Mesenchymal stem cell (in vitro differentiated cells and primary cell): ENCODE measurements around the gene RPS6KB1.
"Not testable (repeated sequence)": the region's sequence is repeated elsewhere in the genome, so short reads cannot be mapped to it uniquely, and the experiment has no call there.

ENCODE experiments used
- DNase-seq: peaks from one replicate; pipeline ENCODE4 v3.0.0-alpha.2; 2013
- H2AFZ ChIP-seq: one replicate; pipeline ENCODE4 v1.6.1; 2013; ENCODE audit warnings: low read depth, mild to moderate bottlenecking, control low read depth, inconsistent platforms, low read length, moderate library complexity
- H2AK5ac ChIP-seq: 2 replicates; pipeline ENCODE4 v1.6.1; 2013; ENCODE audit warnings: low read length, moderate library complexity, mild to moderate bottlenecking, inconsistent platforms; ENCODE audit not compliant: severe bottlenecking
- H2BK120ac ChIP-seq: one replicate; pipeline ENCODE4 v1.6.1; 2013; ENCODE audit warnings: low read depth, mild to moderate bottlenecking, inconsistent platforms, low read length, moderate library complexity
- H2BK12ac ChIP-seq, 2 experiments: one replicate each; pipeline ENCODE4 v1.6.1; 2013; ENCODE audit warnings: inconsistent platforms in 2 of 2, low read length in 2 of 2, mild to moderate bottlenecking in 2 of 2, moderate library complexity in 2 of 2, control low read depth in 1 of 2
- H2BK15ac ChIP-seq: one replicate; pipeline ENCODE4 v1.6.1; 2013; ENCODE audit warnings: mild to moderate bottlenecking, low read depth, inconsistent platforms; ENCODE audit not compliant: poor library complexity, severe bottlenecking
- H2BK5ac ChIP-seq: 2 replicates; pipeline ENCODE4 v1.6.1; 2013; ENCODE audit warnings: low read depth, mild to moderate bottlenecking, low read length, control low read depth, inconsistent platforms; ENCODE audit not compliant: poor library complexity, severe bottlenecking
- H3K14ac ChIP-seq, 2 experiments: one replicate each; pipeline ENCODE4 v1.6.1; 2013; ENCODE audit warnings: inconsistent platforms in 2 of 2, low read length in 2 of 2, control low read depth in 1 of 2, mild to moderate bottlenecking in 1 of 2, moderate library complexity in 1 of 2
- H3K18ac ChIP-seq, 2 experiments: one replicate each; pipeline ENCODE4 v1.6.1; 2013; ENCODE audit warnings: inconsistent platforms in 2 of 2, low read length in 2 of 2, control low read depth in 1 of 2, low read depth in 1 of 2, mild to moderate bottlenecking in 1 of 2
- H3K23ac ChIP-seq, 2 experiments: one replicate each; pipeline ENCODE4 v1.6.1; 2013; ENCODE audit warnings: inconsistent platforms in 2 of 2, low read length in 2 of 2, mild to moderate bottlenecking in 2 of 2, moderate library complexity in 2 of 2, control low read depth in 1 of 2
- H3K27ac ChIP-seq: 2 replicates; pipeline ENCODE4 v1.5.1; 2013; ENCODE audit warnings: mild to moderate bottlenecking, moderate library complexity, low read length, control low read depth, inconsistent platforms; ENCODE audit not compliant: poor library complexity, severe bottlenecking
- H3K27me3 ChIP-seq, 2 experiments: 2 replicates each; pipeline versions ENCODE4 v1.6.1 to v1.7.0; 2013; ENCODE audit warnings: low read length in 2 of 2, mild to moderate bottlenecking in 2 of 2, moderate library complexity in 2 of 2, control low read depth in 1 of 2, inconsistent platforms in 1 of 2; ENCODE audit not compliant: control insufficient read depth in 1 of 2, insufficient read depth in 1 of 2
- H3K36me3 ChIP-seq, 2 experiments: 2 replicates each; pipeline versions ENCODE4 v1.6.1 to v1.7.0; 2013; ENCODE audit warnings: low read length in 2 of 2, control low read depth in 1 of 2, inconsistent platforms in 1 of 2, low read depth in 1 of 2, mild to moderate bottlenecking in 1 of 2; ENCODE audit not compliant: insufficient read depth in 2 of 2, control insufficient read depth in 1 of 2
- H3K4ac ChIP-seq, 2 experiments: one replicate each; pipeline ENCODE4 v1.6.1; 2013; ENCODE audit warnings: inconsistent platforms in 2 of 2, low read length in 2 of 2, mild to moderate bottlenecking in 2 of 2, moderate library complexity in 2 of 2, control low read depth in 1 of 2, low read depth in 1 of 2
- H3K4me1 ChIP-seq: 2 replicates; pipeline ENCODE4 v1.6.1; 2013; ENCODE audit warnings: low read depth, low read length, control low read depth; ENCODE audit not compliant: control insufficient read depth, insufficient read depth
- H3K4me2 ChIP-seq: 2 replicates; pipeline ENCODE4 v1.6.1; 2013; ENCODE audit warnings: low read length, mild to moderate bottlenecking, inconsistent platforms; ENCODE audit not compliant: poor library complexity, severe bottlenecking
- H3K4me3 ChIP-seq, 2 experiments: 2 replicates each; pipeline versions ENCODE4 v1.5.1 to v1.7.0; 2013; ENCODE audit warnings: low read length in 2 of 2, mild to moderate bottlenecking in 2 of 2, control low read depth in 1 of 2, low read depth in 1 of 2; ENCODE audit not compliant: insufficient read depth in 1 of 2
- H3K79me1 ChIP-seq: replicated peaks from 2 replicates; pipeline ENCODE4 v1.6.1; 2013; ENCODE audit warnings: mild to moderate bottlenecking, control low read depth, low read length, inconsistent platforms; ENCODE audit not compliant: poor library complexity, severe bottlenecking
- H3K9ac ChIP-seq: 2 replicates; pipeline ENCODE4 v1.7.0; 2013; ENCODE audit warnings: mild to moderate bottlenecking, low read length, moderate library complexity
- H3K9me3 ChIP-seq: 2 replicates; pipeline ENCODE4 v1.7.0; 2013; ENCODE audit warnings: mild to moderate bottlenecking, low read length; ENCODE audit not compliant: control insufficient read depth
- H4K8ac ChIP-seq: one replicate; pipeline ENCODE4 v1.6.1; 2013; ENCODE audit warnings: inconsistent platforms, mild to moderate bottlenecking, low read length, moderate library complexity
- H4K91ac ChIP-seq: one replicate; pipeline ENCODE4 v1.6.1; 2013; ENCODE audit warnings: mild to moderate bottlenecking, low read length, inconsistent platforms
- WGBS: methylation state at CpG from one replicate; pipeline ENCODE4 v1.1.7; 2013; ENCODE audit warnings: mixed read lengths; 5-methylcytosine and 5-hydroxymethylcytosine counted together

RPS6KB1 gene

DNA sequence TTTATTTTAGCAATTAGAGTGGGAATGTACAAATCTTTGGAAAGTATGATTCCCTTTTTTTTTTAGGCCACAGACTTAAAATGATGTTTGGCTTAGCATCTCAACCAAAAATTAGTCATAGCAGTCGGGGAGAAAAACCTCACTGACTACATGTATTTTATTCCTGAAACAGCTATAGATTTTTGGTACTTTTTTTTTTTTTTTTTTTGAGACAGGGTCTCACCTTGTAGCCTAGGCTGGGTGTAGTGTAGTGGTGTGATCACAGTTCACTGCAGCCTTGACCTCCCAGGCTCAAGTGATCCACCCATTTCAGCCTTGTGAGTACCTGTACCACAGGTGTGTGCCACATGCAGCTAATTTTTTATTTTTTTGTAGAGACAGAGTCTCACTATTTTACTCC lies 48.2 kb downstream of the RPS6KB1 start:
- H2BK5ac ChIP-seq: no peak overlapping the region
- no peak overlapping the region for H2AK5ac ChIP-seq
- H3K4me2 ChIP-seq: no peak overlapping the region
- H4K91ac ChIP-seq: no peak overlapping the region
- H3K27ac ChIP-seq: no peak overlapping the region
- H3K14ac ChIP-seq: no peak overlapping the region
- no peak overlapping the region for H3K4ac ChIP-seq
- H3K79me1 ChIP-seq: peaks cover 3% of the 10 kb centered on the region
- no peak overlapping the region for H2BK120ac ChIP-seq
- no CpG with 5 or more reads among the region's 1 CpG for WGBS
- H3K36me3 ChIP-seq: peaks cover 20 to 82% of the 10 kb centered on the region in 2 experiments
- H3K9ac ChIP-seq: no peak overlapping the region
- no peak overlapping the region for H3K18ac ChIP-seq
- no peak overlapping the region for H2AFZ ChIP-seq
- H3K27me3 ChIP-seq: no peaks in the 10 kb centered on the region
- no peak overlapping the region for H2BK12ac ChIP-seq
- no peak overlapping the region for H3K23ac ChIP-seq
- H4K8ac ChIP-seq: no peak overlapping the region
- H3K4me3 ChIP-seq: no peak overlapping the region
- no peak for DNase-seq
- H2BK15ac ChIP-seq: no peak overlapping the region
- H3K4me1 ChIP-seq: no peaks in the 10 kb centered on the region
- H3K9me3 ChIP-seq: no peaks in the 10 kb centered on the region

DNA sequence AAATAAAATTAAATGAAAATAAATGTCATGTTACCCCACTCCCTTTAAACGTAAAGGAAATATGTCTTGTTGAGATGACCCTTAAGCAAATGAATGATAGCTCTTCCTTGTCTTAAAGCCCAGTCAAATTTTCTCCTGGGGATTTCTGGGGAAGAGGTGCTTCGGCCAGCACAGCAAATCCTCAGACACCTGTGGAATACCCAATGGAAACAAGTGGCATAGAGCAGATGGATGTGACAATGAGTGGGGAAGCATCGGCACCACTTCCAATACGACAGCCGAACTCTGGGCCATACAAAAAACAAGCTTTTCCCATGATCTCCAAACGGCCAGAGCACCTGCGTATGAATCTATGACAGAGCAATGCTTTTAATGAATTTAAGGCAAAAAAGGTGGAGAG lies 53.5 kb downstream of the RPS6KB1 start:
- not testable (repeated sequence) for H3K23ac ChIP-seq, H3K18ac ChIP-seq, H3K4me3 ChIP-seq, DNase-seq, H3K27ac ChIP-seq, H3K4ac ChIP-seq, H2BK120ac ChIP-seq, H3K4me2 ChIP-seq, H3K79me1 ChIP-seq, H3K14ac ChIP-seq, H2BK12ac ChIP-seq, H2AFZ ChIP-seq, H2BK15ac ChIP-seq, H2BK5ac ChIP-seq, H3K9ac ChIP-seq, H2AK5ac ChIP-seq, H3K4me1 ChIP-seq, H3K9me3 ChIP-seq, H3K27me3 ChIP-seq, H4K8ac ChIP-seq, H4K91ac ChIP-seq
- 86% methylated on average over 4 of the region's 7 CpGs for WGBS
- H3K36me3 ChIP-seq: peaks cover 11 to 76% of the 10 kb centered on the region in 2 experiments

DNA sequence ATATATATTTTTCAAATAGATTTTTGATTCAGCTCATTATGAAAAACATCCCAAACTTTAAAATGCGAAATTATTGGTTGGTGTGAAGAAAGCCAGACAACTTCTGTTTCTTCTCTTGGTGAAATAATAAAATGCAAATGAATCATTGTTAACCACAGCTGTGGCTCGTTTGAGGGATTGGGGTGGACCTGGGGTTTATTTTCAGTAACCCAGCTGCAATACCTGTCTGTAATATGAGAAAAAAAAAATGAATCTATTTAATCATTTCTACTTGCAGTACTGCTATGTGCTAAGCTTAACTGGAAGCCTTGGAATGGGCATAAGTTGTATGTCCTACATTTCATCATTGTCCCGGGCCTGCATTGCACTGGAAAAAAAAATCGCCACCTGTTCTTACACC lies 54.4 kb downstream of the RPS6KB1 start:
- H2AK5ac ChIP-seq: not testable (repeated sequence)

DNA sequence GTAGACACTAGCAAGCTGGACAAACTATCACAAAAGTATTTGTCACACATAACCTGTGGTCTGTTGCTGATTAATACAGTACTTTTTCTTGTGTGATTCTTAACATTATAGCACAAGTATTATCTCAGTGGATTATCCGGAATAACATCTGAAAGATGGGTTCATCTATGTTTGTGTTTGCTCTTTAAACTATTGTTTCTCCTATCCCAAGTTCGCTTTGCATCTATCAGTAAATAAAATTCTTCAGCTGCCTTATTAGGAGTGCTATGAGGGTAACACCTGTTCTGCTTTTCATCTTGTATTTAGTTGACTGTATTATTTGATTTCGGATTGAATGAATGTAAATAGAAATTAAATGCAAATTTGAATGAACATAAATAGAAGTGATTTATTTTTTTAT lies 57.1 kb downstream of the RPS6KB1 start:
- Histone ChIP-seq H3K4me3 (no peak overlapping the region), H3K4ac (no peak overlapping the region), H4K91ac (no peak overlapping the region), H3K4me1 (no peaks in the 10 kb centered on the region), H3K18ac (no peak overlapping the region), H3K9me3 (no peaks in the 10 kb centered on the region), H3K27me3 (no peaks in the 10 kb centered on the region), H3K79me1 (peaks cover under 1% of the 10 kb centered on the region), H3K14ac (no peak overlapping the region), H3K9ac (no peak overlapping the region), H2BK12ac (no peak overlapping the region), H2AFZ (no peak overlapping the region), H4K8ac (no peak overlapping the region), H2AK5ac (no peak overlapping the region), H2BK120ac (no peak overlapping the region), H3K23ac (no peak overlapping the region), H2BK5ac (no peak overlapping the region), H3K4me2 (no peak overlapping the region), H3K36me3 (peaks cover 3 to 73% of the 10 kb centered on the region in 2 experiments), H2BK15ac (no peak overlapping the region), H3K27ac (no peak overlapping the region)
- no peak for DNase-seq
- 90% methylated on average over 2 of the region's 3 CpGs for WGBS

More for the DNA sequence above, 54.4 kb downstream of the RPS6KB1 start:
- not testable (repeated sequence) for H3K79me1 ChIP-seq, H3K9ac ChIP-seq, H3K27ac ChIP-seq, DNase-seq, H3K4me3 ChIP-seq, H3K18ac ChIP-seq, H2BK12ac ChIP-seq, H4K8ac ChIP-seq, H3K9me3 ChIP-seq, H3K4me2 ChIP-seq, H3K4ac ChIP-seq, H3K27me3 ChIP-seq, H3K23ac ChIP-seq, H2BK15ac ChIP-seq, H2BK5ac ChIP-seq, H3K4me1 ChIP-seq, H2AFZ ChIP-seq, H2BK120ac ChIP-seq, H3K14ac ChIP-seq, H4K91ac ChIP-seq
- peaks cover 8 to 75% of the 10 kb centered on the region in 2 experiments for H3K36me3 ChIP-seq
- 100% methylated on average over 2 of the region's 4 CpGs for WGBS
